Measurements from ENCODE around the gene RASSF3. TPM values are rescaled to one million over a fixed set of nuclear protein-coding genes. Genes with fewer than 3 reads are reported as not detected.

The RASSF3 gene
- total and polyA plus RNA-seq, 2 experiments from 2014 or later = 20.6 to 39.6 TPM

DNA sequence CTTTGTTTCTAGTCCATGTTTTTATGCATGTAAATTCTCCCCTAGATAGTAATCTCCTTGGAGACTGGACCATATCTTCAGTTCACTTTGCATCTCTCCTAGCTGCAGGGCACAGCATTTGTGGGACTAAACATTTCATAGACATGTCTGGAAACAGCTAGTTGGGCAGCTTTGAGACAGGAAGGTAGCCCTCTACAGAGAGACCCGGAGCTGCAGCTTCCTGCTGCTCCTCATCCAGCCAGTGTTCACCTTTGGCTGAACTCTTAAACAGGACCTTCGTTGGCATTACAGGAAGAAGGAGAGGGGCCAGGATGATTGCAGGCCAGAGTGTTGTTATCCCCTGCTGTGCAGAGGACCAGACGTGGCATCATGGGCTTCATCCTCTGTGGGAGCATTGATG is 96.0 kb downstream of the RASSF3 start (continued):
- no peak for TF ChIP-seq ZNF462 (CRISPR knock-in tag; IDR thresholded peaks at IDR 0.05)
- TF ChIP-seq STAT1 (IDR thresholded peaks at IDR 0.05; ENCODE audit: unreplicated experiment) = no peak
- no peak for TF ChIP-seq ZNF331 (CRISPR knock-in tag; IDR thresholded peaks at IDR 0.05; ENCODE audit: low read depth)
- TF ChIP-seq EZH2phosphoT487 (IDR thresholded peaks at IDR 0.05; ENCODE audit: unreplicated experiment) = no peak

GRCh38 chr12:64706857-64707256 is 96.6 kb downstream of the RASSF3 start:
- Histone ChIP-seq H4K20me1 (replicated peaks; ENCODE audit: insufficient read depth) (no peaks in the 10 kb centered on the region), H3K36me3 (ENCODE audit: insufficient read depth) (no peaks in the 10 kb centered on the region), H3K9me2 (ENCODE audit: insufficient read depth) (0 out of 2 replicates have a peak, but pooled peaks cover 4% of the 10 kb centered on the region), H3K4me3 (no peak overlapping the region), H3K27ac (ENCODE audit: low read depth) (no peak overlapping the region), H3K79me2 (replicated peaks; ENCODE audit: insufficient read depth) (no peaks in the 10 kb centered on the region), H2AFZ (no peak overlapping the region), H3K4me1 (ENCODE audit: insufficient read depth) (no peaks in the 10 kb centered on the region), H3K27me3 (ENCODE audit: insufficient read depth) (no peaks in the 10 kb centered on the region), H3F3A (replicated peaks; ENCODE audit: low read depth) (no peaks in the 10 kb centered on the region), H3K4me2 (no peak overlapping the region)
- H3K36me3 Mint-ChIP-seq (ENCODE audit: low read depth) = peaks cover 3% of the 10 kb centered on the region; the same call in 1 of the 3 replicates
- no peak overlapping the region for H3K4me3 Mint-ChIP-seq
- no peaks in the 10 kb centered on the region; the same call in 2 of the 3 replicates for H3K9me3 Mint-ChIP-seq
- no peaks in the 10 kb centered on the region for H3K4me1 Mint-ChIP-seq
- peaks cover 5% of the 10 kb centered on the region for H3K27me3 Mint-ChIP-seq (ENCODE audit: insufficient read depth, low read depth, poor library complexity)
- H3K27ac Mint-ChIP-seq = no peak overlapping the region
- ATAC-seq (no peak), DNase-seq (ENCODE audit: low spot score) (no peak)
- TF ChIP-seq EZH2 (IDR thresholded peaks at IDR 0.05; ENCODE audit: low read depth, unreplicated experiment) (no peak), ZNF462 (CRISPR knock-in tag; IDR thresholded peaks at IDR 0.05) (no peak), ZNF114 (CRISPR knock-in tag; IDR thresholded peaks at IDR 0.05) (no peak)
